OCI-M2 (cell line): Measurements from ENCODE around the gene FMNL1.

Experiments used
- DNase-seq: peaks from one replicate; lab custom pipeline; 2025; ENCODE audit not compliant: unreplicated experiment; lab: John Stamatoyannopoulos, UW

The FMNL1 gene

GRCh38 chr17:45256114-45256966 is 34.7 kb downstream of the FMNL1 start:
- no peak for DNase-seq

DNA sequence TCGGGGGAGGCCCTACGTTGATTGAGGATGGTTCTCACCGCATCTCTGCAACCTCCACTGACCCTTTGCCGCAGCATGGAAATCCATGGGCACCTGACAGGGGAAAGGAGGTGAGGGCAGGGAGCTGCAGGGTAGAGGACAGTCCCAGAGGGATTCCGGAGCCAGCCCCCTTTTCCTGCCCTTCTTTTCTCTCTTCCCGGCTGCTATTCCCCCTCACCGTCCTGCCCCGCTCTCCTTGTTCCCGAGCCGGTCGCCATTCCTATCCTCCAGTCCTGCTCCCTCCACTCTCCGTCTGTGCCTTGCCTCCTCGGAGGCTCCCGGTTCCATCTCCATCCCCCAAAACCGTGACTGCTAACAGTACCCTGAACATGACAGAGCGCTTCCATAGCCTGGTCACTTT is 35.4 kb downstream of the FMNL1 start:
- no peak for DNase-seq

DNA sequence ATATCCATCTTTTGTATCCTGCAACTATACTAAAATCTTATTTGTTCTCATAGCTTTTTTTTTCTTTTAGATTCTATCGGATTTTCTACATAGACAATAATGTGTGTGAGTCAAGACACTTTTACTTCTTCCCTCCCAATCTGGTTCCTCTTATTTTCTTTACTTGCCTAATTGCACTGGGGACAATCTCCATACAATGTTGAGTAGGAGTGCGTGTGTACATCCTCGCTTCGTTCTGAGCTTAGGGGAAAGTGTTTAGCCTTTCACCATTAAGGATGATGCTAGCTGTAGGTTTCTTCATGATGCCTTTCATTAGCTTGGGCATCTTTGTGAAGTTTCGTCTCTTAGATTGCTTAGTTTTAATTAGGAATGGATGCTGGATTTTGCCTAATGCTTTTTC is 37.3 kb downstream of the FMNL1 start:
- DNase-seq = no peak

DNA sequence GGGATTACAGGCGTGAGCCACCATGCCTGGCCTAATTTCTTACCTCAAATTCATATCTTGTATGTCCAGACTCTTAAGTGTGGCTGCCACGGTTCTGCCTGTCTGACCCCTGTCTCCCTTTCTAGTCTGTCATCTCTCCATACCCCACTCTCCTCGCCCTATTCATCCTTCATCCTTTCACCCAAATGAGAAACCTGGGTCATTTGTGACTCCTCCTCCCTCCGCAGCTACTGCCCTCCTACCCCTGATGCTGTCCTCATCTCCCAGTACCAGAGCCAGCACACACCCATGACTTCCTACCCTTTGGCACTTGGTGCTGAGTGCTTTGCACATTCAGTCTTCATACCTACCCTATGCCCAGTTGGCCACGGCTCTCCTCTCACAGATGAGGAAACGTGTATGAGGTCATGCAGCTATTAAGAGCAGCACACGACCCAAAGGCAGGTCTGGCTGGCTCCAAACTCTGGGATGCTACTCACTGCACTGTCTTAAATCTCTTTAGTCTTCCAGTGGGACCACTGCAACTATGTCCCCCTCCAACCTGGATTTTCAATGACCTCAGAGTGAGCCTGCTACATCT is 38.6 kb downstream of the FMNL1 start:
- DNase-seq = no peak

DNA sequence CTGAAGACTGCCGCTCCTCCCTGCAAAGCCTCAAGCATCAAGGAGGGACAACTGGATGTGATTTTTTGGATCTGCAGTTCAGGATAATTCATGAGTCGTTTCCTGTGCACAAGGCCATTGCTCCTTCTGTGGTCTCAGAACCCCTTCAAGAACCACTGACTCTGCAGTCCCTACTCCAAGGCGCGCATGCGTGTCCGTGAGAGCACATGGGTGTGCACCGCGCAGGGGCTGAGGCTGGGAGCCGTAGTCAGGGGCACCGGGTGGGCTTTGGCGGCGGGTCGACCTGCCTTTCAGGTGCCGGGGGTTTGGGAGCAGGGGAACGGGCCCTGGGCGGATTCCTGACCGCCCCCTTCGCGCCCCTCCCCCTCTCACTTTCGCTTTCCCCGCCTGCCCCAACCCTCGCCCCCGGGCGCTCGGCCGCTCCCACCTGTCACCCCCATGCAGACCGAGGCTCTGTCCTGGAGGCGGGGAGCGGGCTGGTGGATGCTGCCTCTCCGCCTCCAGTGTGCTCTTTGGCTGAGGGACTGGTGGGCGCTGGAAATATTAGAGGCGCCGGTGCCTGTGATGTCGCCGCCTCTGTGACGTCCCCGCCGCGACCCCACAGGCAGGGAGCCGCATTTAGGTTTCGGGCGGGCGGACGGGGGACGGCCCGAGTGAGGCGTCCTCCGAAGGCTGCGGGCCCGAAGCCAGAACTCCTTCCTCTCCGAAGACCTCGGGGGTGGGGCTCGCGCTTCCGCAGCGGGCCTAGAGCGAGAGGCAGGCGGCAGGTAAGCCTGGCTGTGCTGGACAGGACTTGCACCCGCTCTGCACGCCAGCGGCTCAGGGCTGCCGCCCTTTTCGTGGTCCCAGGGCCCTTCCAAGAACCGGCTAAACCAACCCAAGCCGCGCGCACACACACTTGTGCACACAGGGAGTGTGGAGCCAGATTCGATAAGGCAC is 40.2 kb downstream of the FMNL1 start, which contains the start of gene SPATA32:
SPATA32 (minus strand) TSS at position 518 of the 939 bp plus-strand sequence; CDS start at position 440, 78 bp downstream.
- DNase-seq = no peak

DNA sequence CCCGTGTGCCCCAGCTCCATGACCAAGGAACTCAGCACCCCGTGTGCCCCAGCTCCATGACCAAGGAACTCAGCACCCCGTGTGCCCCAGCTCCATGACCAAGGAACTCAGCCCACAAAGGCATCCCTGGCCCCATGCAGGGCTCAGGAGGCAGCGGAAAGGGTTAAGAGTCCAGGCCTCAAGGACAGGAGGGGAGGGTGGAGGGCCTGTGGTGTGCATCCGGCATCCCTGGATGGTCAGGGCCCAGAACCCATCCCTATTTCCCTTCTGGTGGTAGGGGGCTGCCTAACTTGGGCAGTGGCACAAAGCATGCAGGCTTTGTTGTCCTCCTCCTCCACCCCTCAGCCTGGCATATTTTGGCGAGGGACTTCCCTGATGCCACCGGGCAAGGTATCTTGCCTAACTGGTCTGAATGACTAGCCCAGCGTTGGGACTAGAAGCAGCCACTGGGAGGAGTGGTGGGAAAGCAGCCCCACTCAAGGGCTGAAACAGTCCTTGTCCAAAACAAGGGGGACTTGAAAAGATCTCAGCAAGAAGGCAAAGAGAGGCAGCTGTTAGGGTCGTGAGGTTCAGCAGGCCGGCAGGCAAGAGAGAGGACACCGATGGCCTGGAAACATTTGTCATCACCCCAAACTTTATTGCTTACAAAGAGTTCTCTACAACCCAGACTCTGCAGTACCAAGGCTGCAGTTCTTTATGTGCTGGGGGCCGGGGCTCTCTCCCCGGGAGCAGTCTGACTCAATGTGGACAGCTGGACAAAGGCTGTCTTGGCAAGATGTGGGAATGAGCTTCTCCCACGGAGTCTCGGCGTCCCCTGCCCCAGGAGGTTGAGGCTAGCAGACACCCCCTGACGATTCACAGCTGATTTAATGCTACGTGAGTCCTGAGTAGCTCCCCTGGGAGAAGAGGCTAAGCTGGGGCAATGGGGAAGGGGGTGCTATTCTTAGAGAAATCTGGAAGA is 41.1 kb downstream of the FMNL1 start:
- no peak for DNase-seq

DNA sequence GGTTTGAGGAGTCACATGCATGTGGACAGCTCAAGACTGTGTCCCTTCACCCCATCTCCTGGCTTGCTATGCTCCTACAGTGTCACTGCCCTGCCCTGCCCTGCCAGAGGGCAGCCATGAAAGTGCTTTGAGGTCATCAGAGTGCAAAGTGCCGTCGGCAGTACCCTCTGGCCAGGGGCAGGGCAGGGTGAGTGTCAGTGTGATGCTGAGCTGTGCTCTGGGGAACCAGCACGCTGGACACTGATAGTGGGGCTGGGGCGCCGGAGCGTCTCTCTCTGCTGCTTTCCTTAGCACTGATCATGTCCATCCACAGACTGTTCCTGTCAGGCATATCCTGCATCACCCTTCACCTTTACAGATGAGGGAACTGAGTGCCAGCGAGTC is 41.8 kb downstream of the FMNL1 start:
- DNase-seq = no peak

GRCh38 chr17:45264430-45264829 is 42.7 kb downstream of the FMNL1 start:
- DNase-seq = no peak

GRCh38 chr17:45264988-45265387 is 43.3 kb downstream of the FMNL1 start:
- no peak for DNase-seq

- DNase-seq = no peak
Measured at GRCh38 chr17:45265821-45266220, 44.1 kb downstream of the FMNL1 start.

GRCh38 chr17:45266372-45266926 is 44.8 kb downstream of the FMNL1 start:
- no peak for DNase-seq

DNA sequence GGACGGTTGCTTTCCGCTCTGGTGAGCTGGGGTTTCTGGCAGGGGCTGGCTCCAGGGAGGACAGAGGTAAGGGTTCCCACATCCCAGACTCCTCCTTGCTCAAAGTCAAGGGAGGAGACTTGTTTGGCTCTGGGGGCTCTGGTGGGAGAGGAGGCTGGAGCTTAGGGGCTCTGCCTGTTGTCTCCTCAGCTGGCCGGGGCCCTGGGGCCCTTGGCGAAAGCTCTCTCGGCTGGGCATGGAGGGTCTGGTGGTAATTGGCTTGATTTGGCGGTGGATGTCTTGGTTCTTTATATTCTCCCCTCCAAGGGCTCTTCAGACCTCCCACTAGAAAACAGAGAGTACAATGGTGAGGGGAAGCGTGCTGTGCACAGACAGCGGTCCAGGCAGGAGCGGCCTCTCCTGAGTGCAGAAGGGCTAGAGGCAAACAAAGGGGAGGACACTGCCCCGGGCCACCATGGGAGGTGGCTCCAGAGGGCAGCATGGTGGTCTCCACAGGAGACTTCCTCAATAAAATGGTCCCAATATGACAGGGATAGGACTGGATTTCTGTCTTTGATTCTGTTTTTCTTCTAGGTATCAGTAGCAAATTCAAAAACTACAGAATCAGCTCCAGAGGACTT is 45.9 kb downstream of the FMNL1 start:
- DNase-seq = no peak

DNA sequence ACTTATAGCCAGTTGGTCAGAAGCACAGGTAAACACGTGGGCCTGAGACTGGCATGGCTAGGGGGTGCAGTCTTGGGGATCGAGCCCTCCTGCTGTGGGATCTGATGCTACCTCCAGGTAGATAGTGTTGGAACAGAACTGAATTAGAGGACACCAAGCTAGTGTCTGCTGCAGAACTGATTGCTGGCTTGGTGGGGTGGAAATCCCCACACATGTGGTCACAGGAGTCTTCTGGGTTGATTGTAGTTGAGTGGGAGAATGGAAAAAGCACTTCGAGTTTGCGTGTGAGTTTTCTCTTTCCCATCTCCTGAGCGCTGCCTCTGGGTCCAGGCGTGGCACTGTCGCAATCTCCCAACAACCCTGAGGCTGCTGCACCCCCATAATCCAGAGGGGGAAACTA is 48.2 kb downstream of the FMNL1 start:
- DNase-seq = no peak

DNA sequence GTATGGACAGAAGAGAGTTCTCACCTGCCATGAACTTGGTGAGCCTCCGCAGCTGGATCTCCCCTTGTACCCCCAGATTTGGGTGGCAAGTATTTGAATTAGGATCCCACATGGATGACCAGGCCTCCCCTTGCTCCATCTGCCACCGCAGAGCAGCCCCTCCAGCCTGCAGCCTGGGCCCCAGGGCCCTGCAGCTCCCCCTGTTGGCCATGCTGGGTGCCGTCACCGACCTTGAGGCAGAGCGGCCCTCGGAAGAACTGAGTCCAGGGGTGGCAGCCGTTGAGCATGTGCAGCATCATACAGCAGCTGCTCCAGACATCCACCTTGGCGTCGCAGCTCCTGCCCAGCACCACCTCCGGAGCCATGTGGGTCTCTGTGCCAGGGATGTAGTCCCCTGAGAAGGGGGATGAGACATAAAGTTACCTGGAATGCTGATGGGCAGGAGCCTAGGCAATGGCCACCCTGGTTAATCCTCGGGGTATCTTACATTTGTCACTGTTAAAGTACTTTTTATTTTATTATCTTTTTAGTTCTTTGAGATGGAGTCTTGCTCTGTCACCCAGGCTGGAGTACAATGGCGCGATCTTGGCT is 49.2 kb downstream of the FMNL1 start:
- no peak for DNase-seq

DNA sequence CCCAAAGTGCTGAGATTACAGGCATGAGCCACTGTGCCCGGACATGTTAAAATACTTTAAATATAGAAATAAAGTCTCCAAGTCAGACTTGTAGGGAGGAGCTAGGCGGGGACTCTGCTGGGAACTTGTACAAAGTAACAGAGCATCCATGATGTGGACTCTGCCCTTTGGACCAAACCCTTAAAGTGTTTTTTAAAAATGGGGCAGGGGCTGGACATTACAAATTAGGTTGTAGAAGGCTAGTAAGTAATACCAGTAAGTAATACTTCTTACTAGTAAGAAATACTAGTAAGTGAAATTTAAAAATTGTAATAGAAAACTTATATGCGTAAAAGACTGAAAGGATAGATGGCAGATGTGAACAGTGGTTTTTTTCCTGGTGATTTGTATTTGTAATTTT is 49.9 kb downstream of the FMNL1 start:
- no peak for DNase-seq

DNA sequence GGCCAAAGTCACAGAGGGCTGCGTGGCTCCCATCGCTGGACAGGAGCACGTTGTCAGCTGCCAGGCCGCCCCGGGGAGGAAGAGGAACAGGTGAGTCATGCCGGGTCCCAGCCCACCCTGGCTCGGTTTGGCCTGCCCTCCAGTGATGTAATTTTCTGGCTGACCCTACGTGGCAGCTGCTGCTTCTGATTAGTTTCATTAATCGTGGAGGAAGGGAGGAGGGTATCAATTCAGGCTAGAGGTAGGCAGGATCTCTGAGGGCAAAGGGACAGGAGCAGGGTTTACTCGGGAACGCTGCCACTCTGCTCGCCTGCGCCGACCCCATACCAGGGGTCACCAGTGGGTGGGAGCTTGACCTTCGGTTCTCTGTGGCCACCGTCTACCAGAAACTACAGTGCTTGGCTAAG is 51.9 kb downstream of the FMNL1 start:
- no peak for DNase-seq

DNA sequence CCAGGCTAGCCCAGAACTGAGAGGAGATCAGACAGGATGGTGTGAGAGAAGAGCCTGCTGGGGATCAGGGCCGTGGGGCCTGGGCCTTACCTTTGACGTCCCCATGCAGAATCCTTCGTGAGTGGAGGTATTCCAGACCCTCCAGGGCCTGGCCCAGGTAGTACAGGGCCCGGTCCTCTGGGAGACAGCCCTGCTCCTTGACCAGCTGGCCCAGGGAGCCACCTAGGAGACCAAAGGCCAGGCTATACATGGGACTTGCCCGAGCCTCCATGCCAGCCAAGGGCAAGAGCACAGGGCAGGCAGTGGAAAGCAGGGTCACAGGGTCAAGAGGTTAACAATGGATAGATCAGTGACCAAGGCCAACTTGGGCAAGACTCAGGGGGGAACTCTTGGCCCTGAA is 52.3 kb downstream of the FMNL1 start:
- DNase-seq = no peak

GRCh38 chr17:45276031-45276430 is 54.3 kb downstream of the FMNL1 start:
- no peak for DNase-seq

DNA sequence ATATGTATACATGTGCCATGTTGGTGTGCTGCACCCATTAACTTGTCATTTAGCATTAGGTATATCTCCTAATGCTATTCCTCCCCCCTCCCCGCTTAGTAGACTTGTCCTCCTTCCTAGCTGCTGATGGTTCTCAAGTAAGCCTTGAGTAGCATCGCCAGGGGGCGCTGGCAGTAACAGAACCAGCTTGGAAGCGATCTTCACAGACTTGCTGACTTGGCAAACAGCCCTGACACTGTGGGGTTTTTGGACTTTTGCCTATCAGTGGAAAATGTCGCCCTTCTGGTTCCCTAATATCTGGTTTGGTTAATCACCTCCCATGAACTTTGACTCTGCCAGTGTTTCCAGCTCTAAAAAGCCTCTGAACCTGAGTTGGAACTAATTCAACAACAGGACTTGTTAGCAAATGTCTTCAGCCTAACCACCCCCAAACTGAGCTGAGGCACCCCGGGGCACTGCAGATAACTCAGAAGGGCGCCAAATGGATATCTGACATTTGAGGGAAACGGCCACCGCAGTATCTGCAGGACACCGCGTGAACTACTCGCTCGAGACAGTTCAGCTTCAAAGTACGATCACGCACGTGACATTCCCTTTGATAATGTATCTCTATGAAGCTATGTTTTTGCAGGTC is 55.6 kb downstream of the FMNL1 start:
- peak; percentile 63 for DNase-seq
